Fibroblast of villous mesenchyme (primary cell): ENCODE measurements around the gene SLC12A1. TPM values are rescaled to one million over a fixed set of nuclear protein-coding genes. Genes with fewer than 3 reads are reported as not detected.
A peak's percentile ranks its signal among the peaks of the same experiment; 100 is the strongest.

Source experiments
- DNase-seq: peaks from one replicate; pipeline ENCODE4 v3.0.0-alpha.2; 2010; ENCODE audit warnings: low read depth
- H3K4me3 ChIP-seq: 2 replicates; pipeline ENCODE4 v1.5.1; 2011; ENCODE audit warnings: low read depth, mild to moderate bottlenecking, low read length
- CTCF ChIP-seq: IDR thresholded peaks from 2 replicates; pipeline ENCODE4 v1.5.1; 2012; ENCODE audit warnings: low read depth, mild to moderate bottlenecking, low read length; ENCODE audit not compliant: insufficient read depth
- total RNA-seq: library from RNA; depleted of rRNA; stranded (reverse); fragments of >200 nt; gene quantifications from 2 replicates; pipeline ENCODE4 v1.2.3, GENCODE V29; 2012

Gene SLC12A1
- total RNA-seq, 1 donor: not detected

GRCh38 chr15:48177766-48178647, 28.1 kb upstream of the SLC12A1 start, which contains the start of gene MYEF2:
MYEF2 (minus strand) TSS chr15:48178295; CDS start chr15:48178237, 58 bp downstream.
- peak; percentile 30 for DNase-seq
- TF ChIP-seq CTCF: no peak
- H3K4me3 ChIP-seq: peak within 1 kb of the TSS; percentile 59

GRCh38 chr15:48178648-48178931, 27.5 kb upstream of the SLC12A1 start:
- DNase-seq: no peak
- no peak for TF ChIP-seq CTCF
- H3K4me3 ChIP-seq: no peak overlapping the region

- H3K4me3 ChIP-seq: no peak overlapping the region
- DNase-seq: no peak
- TF ChIP-seq CTCF: no peak
Measured at GRCh38 chr15:48182749-48183148, 23.4 kb upstream of the SLC12A1 start.

- H3K4me3 ChIP-seq: no peak overlapping the region
- DNase-seq: no peak
- no peak for TF ChIP-seq CTCF
Measured at GRCh38 chr15:48185529-48185928, 20.6 kb upstream of the SLC12A1 start.

GRCh38 chr15:48186271-48186670, 19.8 kb upstream of the SLC12A1 start:
- H3K4me3 ChIP-seq: no peak overlapping the region
- DNase-seq: no peak
- TF ChIP-seq CTCF: no peak

GRCh38 chr15:48190932-48191573, 15.0 kb upstream of the SLC12A1 start:
- H3K4me3 ChIP-seq: no peak overlapping the region
- TF ChIP-seq CTCF: no peak
- DNase-seq: peak; percentile 69
